Fibroblast of the aortic adventitia (primary cell): ENCODE data around the gene PALLD. TPM values are rescaled to one million over a fixed set of nuclear protein-coding genes. Genes with fewer than 3 reads are reported as not detected.
A peak's percentile ranks its signal among the peaks of the same experiment; 100 is the strongest.

Experiments used
- DNase-seq: peaks from one replicate; pipeline ENCODE4 v3.0.0-alpha.2; 2010; ENCODE audit warnings: low read depth
- H3K4me3 ChIP-seq: 2 replicates; pipeline ENCODE4 v1.5.1; 2011; ENCODE audit warnings: low read depth, mild to moderate bottlenecking, control low read depth, low read length, moderate library complexity
- total RNA-seq: library from RNA; depleted of rRNA; stranded (reverse); fragments of >200 nt; gene quantifications from 2 replicates; pipeline ENCODE4 v1.2.3, GENCODE V29; 2012; ENCODE audit warnings: low replicate concordance
- TF ChIP-seq, protein P1 (sequence below): IDR thresholded peaks from 2 replicates; pipeline ENCODE4 v1.5.1; 2011; ENCODE audit warnings: mild to moderate bottlenecking, low read length, control low read depth, inconsistent platforms; ENCODE audit not compliant: insufficient read depth

PALLD gene
- total RNA-seq, 1 donor: 52.1 TPM

DNA sequence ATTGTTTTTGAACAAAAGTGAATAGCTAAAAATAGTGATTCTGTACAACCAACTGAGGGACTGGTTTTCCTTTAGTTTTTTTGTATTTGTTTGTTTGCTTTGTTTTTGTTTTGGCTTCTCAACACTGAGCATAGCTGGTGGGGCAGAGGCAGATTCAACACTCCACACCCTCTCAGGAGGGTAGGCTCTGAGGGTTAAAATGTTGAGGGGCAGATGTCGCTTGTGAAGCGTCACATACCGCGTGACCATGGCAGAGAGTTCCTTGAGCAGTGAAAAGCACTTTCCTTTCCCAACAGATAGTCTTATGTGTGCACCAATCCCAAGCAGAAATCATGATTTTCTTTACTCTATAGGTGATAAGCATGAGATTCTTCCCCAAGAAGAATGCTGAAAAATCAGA, 155.0 kb downstream of the PALLD start:
- TF ChIP-seq, protein P1, sequence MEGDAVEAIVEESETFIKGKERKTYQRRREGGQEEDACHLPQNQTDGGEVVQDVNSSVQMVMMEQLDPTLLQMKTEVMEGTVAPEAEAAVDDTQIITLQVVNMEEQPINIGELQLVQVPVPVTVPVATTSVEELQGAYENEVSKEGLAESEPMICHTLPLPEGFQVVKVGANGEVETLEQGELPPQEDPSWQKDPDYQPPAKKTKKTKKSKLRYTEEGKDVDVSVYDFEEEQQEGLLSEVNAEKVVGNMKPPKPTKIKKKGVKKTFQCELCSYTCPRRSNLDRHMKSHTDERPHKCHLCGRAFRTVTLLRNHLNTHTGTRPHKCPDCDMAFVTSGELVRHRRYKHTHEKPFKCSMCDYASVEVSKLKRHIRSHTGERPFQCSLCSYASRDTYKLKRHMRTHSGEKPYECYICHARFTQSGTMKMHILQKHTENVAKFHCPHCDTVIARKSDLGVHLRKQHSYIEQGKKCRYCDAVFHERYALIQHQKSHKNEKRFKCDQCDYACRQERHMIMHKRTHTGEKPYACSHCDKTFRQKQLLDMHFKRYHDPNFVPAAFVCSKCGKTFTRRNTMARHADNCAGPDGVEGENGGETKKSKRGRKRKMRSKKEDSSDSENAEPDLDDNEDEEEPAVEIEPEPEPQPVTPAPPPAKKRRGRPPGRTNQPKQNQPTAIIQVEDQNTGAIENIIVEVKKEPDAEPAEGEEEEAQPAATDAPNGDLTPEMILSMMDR: no peak
- no peak overlapping the region for H3K4me3 ChIP-seq
- no peak for DNase-seq

DNA sequence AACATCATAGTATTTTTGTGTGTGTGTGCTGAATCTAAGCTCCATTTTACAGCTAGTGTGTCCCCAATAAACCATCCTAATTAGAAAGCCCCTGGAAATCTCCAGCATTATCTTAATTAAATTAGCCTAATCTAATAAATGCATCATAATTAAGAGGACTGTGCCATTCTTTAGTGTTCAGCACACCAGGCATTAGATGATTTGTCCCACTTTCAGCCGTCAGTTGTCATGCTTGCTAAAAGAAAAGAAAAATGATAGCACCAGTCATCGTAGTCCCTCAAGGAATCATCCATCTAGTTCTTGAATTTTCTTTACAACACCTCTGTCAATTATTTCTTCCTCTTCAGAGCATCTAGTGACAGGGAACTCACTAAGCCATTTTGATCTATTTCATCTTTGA, 155.9 kb downstream of the PALLD start:
- no peak for DNase-seq
- H3K4me3 ChIP-seq: no peak overlapping the region
- TF ChIP-seq, protein P1: no peak

DNA sequence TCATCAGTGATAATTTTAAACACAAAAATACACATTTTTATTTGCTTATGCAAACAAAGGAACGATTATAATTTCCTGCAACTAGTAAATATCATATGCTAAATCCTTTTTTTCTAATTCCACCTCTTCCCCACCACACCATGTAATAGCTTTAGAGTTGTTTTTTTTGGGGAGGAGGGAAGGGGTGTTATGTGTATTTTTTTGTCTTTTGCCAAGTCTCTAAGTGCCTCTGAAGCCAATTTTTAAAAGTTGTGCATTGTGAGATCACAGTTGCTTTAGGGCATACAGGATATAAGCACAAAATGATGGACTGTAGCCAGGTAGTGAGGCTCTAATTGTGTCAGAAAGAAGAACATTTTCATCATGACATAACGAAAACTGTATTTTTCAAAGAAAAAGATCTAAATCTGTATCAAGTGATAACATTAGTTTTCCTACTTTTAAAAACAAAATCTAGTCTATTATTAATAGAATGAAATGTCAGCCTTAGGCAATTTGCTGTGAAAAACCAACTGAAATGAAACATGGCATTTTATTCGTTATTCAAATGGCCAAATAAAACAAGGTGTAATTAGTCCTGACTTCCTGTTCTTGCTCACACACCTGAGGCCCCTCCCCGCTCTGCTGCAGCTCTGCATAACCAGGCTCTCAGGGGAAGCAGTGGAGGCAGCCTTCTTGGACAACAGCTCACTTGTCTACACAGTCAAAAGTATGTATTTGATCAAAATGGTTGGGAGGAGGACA, 157.4 kb downstream of the PALLD start:
- DNase-seq: no peak
- TF ChIP-seq, protein P1: no peak
- H3K4me3 ChIP-seq: no peak overlapping the region

DNA sequence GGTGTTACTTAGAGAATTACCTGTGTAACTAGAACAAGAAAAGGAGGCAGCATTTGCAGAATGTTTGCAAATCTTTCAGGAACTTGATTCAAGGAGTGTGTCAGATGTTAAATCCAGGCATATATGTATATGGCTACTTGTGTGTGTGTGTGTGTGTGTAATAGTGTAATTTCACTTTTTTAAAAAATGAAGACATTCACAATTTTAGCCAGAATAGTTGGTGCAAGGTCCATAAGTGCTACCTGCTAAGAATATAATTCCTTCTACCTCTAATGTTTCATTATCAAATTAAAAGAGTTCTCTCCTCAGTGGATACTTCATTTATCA, 158.0 kb downstream of the PALLD start:
- DNase-seq: no peak
- no peak overlapping the region for H3K4me3 ChIP-seq
- TF ChIP-seq, protein P1: no peak

DNA sequence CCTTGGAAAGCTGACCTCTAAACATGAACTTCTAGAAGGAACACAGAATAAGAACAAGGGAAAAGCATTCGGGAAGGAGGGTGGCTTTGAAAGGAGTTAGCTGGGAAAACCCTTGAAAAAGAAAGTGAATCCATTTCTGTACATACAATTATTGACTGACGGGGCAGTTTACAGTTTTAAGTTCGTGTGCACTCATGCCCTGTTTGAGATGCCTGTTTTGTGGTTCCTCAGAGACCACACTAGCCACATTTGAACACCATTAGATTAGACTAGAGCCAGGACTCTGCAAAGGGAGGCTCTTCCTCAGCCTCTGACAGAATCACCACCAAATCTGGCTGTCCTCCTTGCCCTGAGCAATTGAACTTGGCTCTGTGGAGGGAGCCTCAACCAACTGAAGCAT, 158.3 kb downstream of the PALLD start:
- no peak overlapping the region for H3K4me3 ChIP-seq
- TF ChIP-seq, protein P1: no peak
- no peak for DNase-seq

DNA sequence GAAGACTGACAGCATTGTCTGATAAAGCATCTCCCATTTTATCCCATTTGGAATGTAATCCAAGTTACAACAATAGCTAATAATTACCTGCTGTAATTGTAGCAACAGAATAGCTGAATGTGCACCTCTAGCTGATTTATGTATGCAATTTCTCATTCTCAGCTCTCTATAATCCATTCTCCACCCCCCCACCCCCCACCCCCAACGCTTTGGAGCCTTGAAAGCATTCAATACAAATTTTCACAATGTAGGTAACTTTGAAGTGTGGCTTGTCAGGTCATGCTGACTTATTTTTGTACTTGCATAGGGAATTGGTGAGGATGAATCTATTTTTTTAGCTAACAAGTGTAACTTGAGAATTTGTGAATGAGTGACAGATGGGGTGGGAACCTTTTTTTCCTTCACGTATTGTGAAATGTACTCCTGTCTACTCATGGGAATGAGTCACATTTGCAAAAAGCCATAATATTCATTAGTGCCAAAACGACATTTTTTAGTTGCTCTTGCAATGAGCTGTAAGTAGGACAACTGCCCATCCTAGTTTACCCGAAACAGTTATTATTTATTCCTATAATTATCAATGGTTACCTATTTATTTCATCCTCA, 159.3 kb downstream of the PALLD start:
- no peak overlapping the region for H3K4me3 ChIP-seq
- TF ChIP-seq, protein P1: no peak
- peak; percentile 94 for DNase-seq
